Mesenchymal stem cell (in vitro differentiated cells and primary cell): ENCODE results near the gene CCDC87.

ENCODE experiments used
- DNase-seq: peaks from one replicate; pipeline ENCODE4 v3.0.0-alpha.2; 2013
- H2AFZ ChIP-seq: one replicate; pipeline ENCODE4 v1.6.1; 2013; ENCODE audit warnings: low read depth, mild to moderate bottlenecking, control low read depth, inconsistent platforms, low read length, moderate library complexity
- H2AK5ac ChIP-seq: 2 replicates; pipeline ENCODE4 v1.6.1; 2013; ENCODE audit warnings: low read length, moderate library complexity, mild to moderate bottlenecking, inconsistent platforms; ENCODE audit not compliant: severe bottlenecking
- H2BK120ac ChIP-seq: one replicate; pipeline ENCODE4 v1.6.1; 2013; ENCODE audit warnings: low read depth, mild to moderate bottlenecking, inconsistent platforms, low read length, moderate library complexity
- H2BK12ac ChIP-seq, 2 experiments: one replicate each; pipeline ENCODE4 v1.6.1; 2013; ENCODE audit warnings: inconsistent platforms in 2 of 2, low read length in 2 of 2, mild to moderate bottlenecking in 2 of 2, moderate library complexity in 2 of 2, control low read depth in 1 of 2
- H2BK15ac ChIP-seq: one replicate; pipeline ENCODE4 v1.6.1; 2013; ENCODE audit warnings: mild to moderate bottlenecking, low read depth, inconsistent platforms; ENCODE audit not compliant: poor library complexity, severe bottlenecking
- H2BK5ac ChIP-seq: 2 replicates; pipeline ENCODE4 v1.6.1; 2013; ENCODE audit warnings: low read depth, mild to moderate bottlenecking, low read length, control low read depth, inconsistent platforms; ENCODE audit not compliant: poor library complexity, severe bottlenecking
- H3K14ac ChIP-seq, 2 experiments: one replicate each; pipeline ENCODE4 v1.6.1; 2013; ENCODE audit warnings: inconsistent platforms in 2 of 2, low read length in 2 of 2, control low read depth in 1 of 2, mild to moderate bottlenecking in 1 of 2, moderate library complexity in 1 of 2
- H3K18ac ChIP-seq, 2 experiments: one replicate each; pipeline ENCODE4 v1.6.1; 2013; ENCODE audit warnings: inconsistent platforms in 2 of 2, low read length in 2 of 2, control low read depth in 1 of 2, low read depth in 1 of 2, mild to moderate bottlenecking in 1 of 2
- H3K23ac ChIP-seq, 2 experiments: one replicate each; pipeline ENCODE4 v1.6.1; 2013; ENCODE audit warnings: inconsistent platforms in 2 of 2, low read length in 2 of 2, mild to moderate bottlenecking in 2 of 2, moderate library complexity in 2 of 2, control low read depth in 1 of 2
- H3K27ac ChIP-seq: 2 replicates; pipeline ENCODE4 v1.5.1; 2013; ENCODE audit warnings: mild to moderate bottlenecking, moderate library complexity, low read length, control low read depth, inconsistent platforms; ENCODE audit not compliant: poor library complexity, severe bottlenecking
- H3K27me3 ChIP-seq, 2 experiments: 2 replicates each; pipeline versions ENCODE4 v1.6.1 to v1.7.0; 2013; ENCODE audit warnings: low read length in 2 of 2, mild to moderate bottlenecking in 2 of 2, moderate library complexity in 2 of 2, control low read depth in 1 of 2, inconsistent platforms in 1 of 2; ENCODE audit not compliant: control insufficient read depth in 1 of 2, insufficient read depth in 1 of 2
- H3K36me3 ChIP-seq, 2 experiments: 2 replicates each; pipeline versions ENCODE4 v1.6.1 to v1.7.0; 2013; ENCODE audit warnings: low read length in 2 of 2, control low read depth in 1 of 2, inconsistent platforms in 1 of 2, low read depth in 1 of 2, mild to moderate bottlenecking in 1 of 2; ENCODE audit not compliant: insufficient read depth in 2 of 2, control insufficient read depth in 1 of 2
- H3K4ac ChIP-seq, 2 experiments: one replicate each; pipeline ENCODE4 v1.6.1; 2013; ENCODE audit warnings: inconsistent platforms in 2 of 2, low read length in 2 of 2, mild to moderate bottlenecking in 2 of 2, moderate library complexity in 2 of 2, control low read depth in 1 of 2, low read depth in 1 of 2
- H3K4me1 ChIP-seq: 2 replicates; pipeline ENCODE4 v1.6.1; 2013; ENCODE audit warnings: low read depth, low read length, control low read depth; ENCODE audit not compliant: control insufficient read depth, insufficient read depth
- H3K4me2 ChIP-seq: 2 replicates; pipeline ENCODE4 v1.6.1; 2013; ENCODE audit warnings: low read length, mild to moderate bottlenecking, inconsistent platforms; ENCODE audit not compliant: poor library complexity, severe bottlenecking
- H3K4me3 ChIP-seq, 2 experiments: 2 replicates each; pipeline versions ENCODE4 v1.5.1 to v1.7.0; 2013; ENCODE audit warnings: low read length in 2 of 2, mild to moderate bottlenecking in 2 of 2, control low read depth in 1 of 2, low read depth in 1 of 2; ENCODE audit not compliant: insufficient read depth in 1 of 2
- H3K79me1 ChIP-seq: replicated peaks from 2 replicates; pipeline ENCODE4 v1.6.1; 2013; ENCODE audit warnings: mild to moderate bottlenecking, control low read depth, low read length, inconsistent platforms; ENCODE audit not compliant: poor library complexity, severe bottlenecking
- H3K9ac ChIP-seq: 2 replicates; pipeline ENCODE4 v1.7.0; 2013; ENCODE audit warnings: mild to moderate bottlenecking, low read length, moderate library complexity
- H3K9me3 ChIP-seq: 2 replicates; pipeline ENCODE4 v1.7.0; 2013; ENCODE audit warnings: mild to moderate bottlenecking, low read length; ENCODE audit not compliant: control insufficient read depth
- H4K8ac ChIP-seq: one replicate; pipeline ENCODE4 v1.6.1; 2013; ENCODE audit warnings: inconsistent platforms, mild to moderate bottlenecking, low read length, moderate library complexity
- H4K91ac ChIP-seq: one replicate; pipeline ENCODE4 v1.6.1; 2013; ENCODE audit warnings: mild to moderate bottlenecking, low read length, inconsistent platforms
- WGBS: methylation state at CpG from one replicate; pipeline ENCODE4 v1.1.7; 2013; ENCODE audit warnings: mixed read lengths; 5-methylcytosine and 5-hydroxymethylcytosine counted together

Gene CCDC87

GRCh38 chr11:66562907-66563583 lies 29.8 kb downstream of the CCDC87 start:
- H3K4me1 ChIP-seq: no peaks in the 10 kb centered on the region
- H3K36me3 ChIP-seq: peaks cover 0 to 17% of the 10 kb centered on the region in 2 experiments
- no peak overlapping the region for H2BK15ac ChIP-seq
- H3K14ac ChIP-seq: no peak overlapping the region
- no peak overlapping the region for H3K4me3 ChIP-seq
- H3K79me1 ChIP-seq: no peaks in the 10 kb centered on the region
- H2BK12ac ChIP-seq: no peak overlapping the region
- no peaks in the 10 kb centered on the region for H3K9me3 ChIP-seq
- H2BK5ac ChIP-seq: no peak overlapping the region
- no peak for DNase-seq
- no peak overlapping the region for H3K23ac ChIP-seq
- H3K27ac ChIP-seq: no peak overlapping the region
- no peak overlapping the region for H2AFZ ChIP-seq
- H3K4ac ChIP-seq: no peak overlapping the region
- H3K27me3 ChIP-seq: peaks cover 11 to 18% of the 10 kb centered on the region in 2 experiments
- no peak overlapping the region for H3K4me2 ChIP-seq
- no peak overlapping the region for H2AK5ac ChIP-seq
- H3K18ac ChIP-seq: no peak overlapping the region
- H3K9ac ChIP-seq: no peak overlapping the region
- 90% methylated on average over 17 of the region's 20 CpGs for WGBS
- H2BK120ac ChIP-seq: no peak overlapping the region
- H4K8ac ChIP-seq: no peak overlapping the region
- H4K91ac ChIP-seq: no peak overlapping the region

GRCh38 chr11:66562275-66562674 lies 30.6 kb downstream of the CCDC87 start:
- no peak overlapping the region for H2AFZ ChIP-seq
- H3K9ac ChIP-seq: no peak overlapping the region
- H4K8ac ChIP-seq: no peak overlapping the region
- H3K27ac ChIP-seq: no peak overlapping the region
- no peaks in the 10 kb centered on the region for H3K79me1 ChIP-seq
- H2AK5ac ChIP-seq: no peak overlapping the region
- no peak overlapping the region for H4K91ac ChIP-seq
- no peak overlapping the region for H2BK120ac ChIP-seq
- no peak overlapping the region for H2BK12ac ChIP-seq
- H3K4ac ChIP-seq: no peak overlapping the region
- H3K4me1 ChIP-seq: no peaks in the 10 kb centered on the region
- no peak overlapping the region for H2BK5ac ChIP-seq
- no peak overlapping the region for H3K4me2 ChIP-seq
- no peak overlapping the region for H2BK15ac ChIP-seq
- H3K27me3 ChIP-seq: peaks cover 17 to 25% of the 10 kb centered on the region in 2 experiments
- H3K23ac ChIP-seq: no peak overlapping the region
- H3K14ac ChIP-seq: no peak overlapping the region
- peaks cover 0 to 17% of the 10 kb centered on the region in 2 experiments for H3K36me3 ChIP-seq
- H3K4me3 ChIP-seq: no peak overlapping the region
- H3K9me3 ChIP-seq: no peaks in the 10 kb centered on the region
- no peak overlapping the region for H3K18ac ChIP-seq
- 83% methylated on average over 2 of the region's 2 CpGs for WGBS
- no peak for DNase-seq

- no peak overlapping the region for H3K27ac ChIP-seq
- no peak overlapping the region for H3K4me3 ChIP-seq
- no peak overlapping the region for H2BK120ac ChIP-seq
- H3K4me2 ChIP-seq: no peak overlapping the region
- no peak overlapping the region for H3K23ac ChIP-seq
- H2AFZ ChIP-seq: no peak overlapping the region
- H3K9me3 ChIP-seq: no peaks in the 10 kb centered on the region
- H3K27me3 ChIP-seq: peaks cover 17 to 29% of the 10 kb centered on the region in 2 experiments
- H3K18ac ChIP-seq: no peak overlapping the region
- no peak overlapping the region for H3K9ac ChIP-seq
- H4K8ac ChIP-seq: no peak overlapping the region
- 90% methylated on average over 9 of the region's 9 CpGs for WGBS
- no peak overlapping the region for H3K14ac ChIP-seq
- no peak overlapping the region for H2AK5ac ChIP-seq
- no peak for DNase-seq
- H4K91ac ChIP-seq: no peak overlapping the region
- H2BK5ac ChIP-seq: no peak overlapping the region
- H2BK15ac ChIP-seq: no peak overlapping the region
- H3K4ac ChIP-seq: no peak overlapping the region
- H3K79me1 ChIP-seq: no peaks in the 10 kb centered on the region
- no peaks in the 10 kb centered on the region for H3K4me1 ChIP-seq
- peaks cover 0 to 17% of the 10 kb centered on the region in 2 experiments for H3K36me3 ChIP-seq
- H2BK12ac ChIP-seq: no peak overlapping the region
Measured at GRCh38 chr11:66561975-66562248, 31.0 kb downstream of the CCDC87 start.

DNA sequence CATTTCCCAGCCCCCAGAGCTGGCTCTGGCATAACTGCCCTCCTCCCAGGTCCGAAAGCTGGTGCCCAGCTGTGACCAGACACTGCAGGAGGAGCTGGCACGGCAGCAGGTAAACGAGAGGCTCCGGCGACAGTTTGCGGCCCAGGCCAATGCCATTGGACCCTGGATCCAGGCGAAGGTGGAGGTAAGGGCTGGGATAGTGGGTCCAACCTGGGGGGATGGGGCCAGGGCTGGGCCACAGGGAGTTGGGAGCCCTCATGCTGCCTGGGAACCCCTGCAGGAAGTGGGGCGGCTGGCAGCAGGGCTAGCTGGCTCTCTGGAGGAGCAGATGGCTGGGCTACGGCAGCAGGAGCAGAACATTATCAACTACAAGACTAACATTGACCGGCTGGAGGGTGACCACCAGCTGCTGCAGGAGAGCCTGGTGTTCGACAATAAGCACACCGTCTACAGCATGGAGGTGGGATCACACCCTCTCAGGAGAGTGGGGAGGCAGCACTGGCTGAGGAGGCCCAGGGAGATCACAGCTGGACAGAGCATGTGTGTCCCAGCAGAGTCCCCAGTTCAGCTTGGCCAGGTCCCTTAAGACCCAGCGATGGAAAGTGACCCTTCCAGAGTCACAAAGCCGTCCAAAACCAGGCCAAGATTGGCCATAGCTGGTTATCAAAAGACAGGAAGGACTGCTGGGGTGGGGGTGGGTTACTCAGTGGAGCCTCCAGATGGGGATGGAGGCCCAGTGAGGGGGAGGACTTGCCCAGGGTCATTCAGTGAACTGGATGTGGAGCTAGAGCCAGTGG lies 31.5 kb downstream of the CCDC87 start:
- H3K36me3 ChIP-seq: peaks cover 0 to 16% of the 10 kb centered on the region in 2 experiments
- H4K8ac ChIP-seq: no peak overlapping the region
- no peak for DNase-seq
- H2BK12ac ChIP-seq: no peak overlapping the region
- H3K23ac ChIP-seq: peak overlapping the region in 1 of 2 experiments; percentile 30
- H3K9ac ChIP-seq: no peak overlapping the region
- 87% methylated on average over 14 of the region's 14 CpGs for WGBS
- H3K4me2 ChIP-seq: no peak overlapping the region
- H3K9me3 ChIP-seq: no peaks in the 10 kb centered on the region
- H3K14ac ChIP-seq: no peak overlapping the region
- H2BK15ac ChIP-seq: no peak overlapping the region
- H3K79me1 ChIP-seq: no peaks in the 10 kb centered on the region
- H2BK120ac ChIP-seq: no peak overlapping the region
- no peak overlapping the region for H3K18ac ChIP-seq
- H2AK5ac ChIP-seq: no peak overlapping the region
- H3K27ac ChIP-seq: no peak overlapping the region
- H3K4me3 ChIP-seq: no peak overlapping the region
- no peak overlapping the region for H2AFZ ChIP-seq
- H3K4me1 ChIP-seq: no peaks in the 10 kb centered on the region
- no peak overlapping the region for H4K91ac ChIP-seq
- H3K27me3 ChIP-seq: peaks cover 17 to 29% of the 10 kb centered on the region in 2 experiments
- no peak overlapping the region for H3K4ac ChIP-seq
- H2BK5ac ChIP-seq: no peak overlapping the region
